HepG2 (cell line): ENCODE measurements around the gene RAE1. TPM values are rescaled to one million over a fixed set of nuclear protein-coding genes. Genes with fewer than 3 reads are reported as not detected.

Experiments
- ATAC-seq: fragments of 200-7000 bp; cut with Tn5 transposase; 3 replicates; pipeline ENCODE4 v1.9.1; 2020; ENCODE audit warnings: mild to moderate bottlenecking, moderate library complexity
- BruUV-seq: library from RNA; stranded (reverse); fragments of 400-500 nt; replicated peaks from 2 replicates; lab custom pipeline; 2021; lab: Mats Ljungman, UMichigan
- CTCF ChIA-PET: fragments of 300-600 bp; formaldehyde crosslinking; extraction: SDS; loops from one replicate; lab custom pipeline; 2021; ENCODE audit warnings: low total read pairs, inconsistent platforms, low intra/inter-chr PET ratio; lab: Yijun Ruan, JAX
- POLR2A ChIA-PET: fragments of 350-600 bp; sonication (Branson Sonifier 250); formaldehyde crosslinking; loops from one replicate; lab custom pipeline; 2020; ENCODE audit warnings: antibody characterized with exemption, inconsistent platforms; lab: Yijun Ruan, JAX
- DNase-seq: peaks from one replicate; pipeline ENCODE4 v3.0.0-alpha.2; 2015; ENCODE audit warnings: low spot score
- FAIRE-seq: peaks from 3 replicates; lab custom pipeline; 2011; peaks lifted over from hg19 to GRCh38; lab: Jason Lieb, UNC
- H2AFZ ChIP-seq: one replicate; pipeline ENCODE4 v1.6.1; 2011; ENCODE audit warnings: low read length, inconsistent platforms
- H3K27ac ChIP-seq: fragments of 300-600 bp; 3 replicates; pipeline ENCODE4 v1.8.0; 2011; ENCODE audit warnings: mixed run types, mild to moderate bottlenecking, mixed read lengths, low read length, inconsistent platforms; ENCODE audit not compliant: insufficient read depth; ENCODE audit errors: extremely low read length
- H3K27me3 ChIP-seq, 2 experiments: fragments of 200-600 bp in 1 of 2; 2 replicates in 1 of 2; 3 replicates in 1 of 2; pipeline versions ENCODE4 v1.6.0 to v1.8.0; 2011; ENCODE audit warnings: low read length in 2 of 2, mild to moderate bottlenecking in 2 of 2, moderate library complexity in 2 of 2, inconsistent platforms in 1 of 2; ENCODE audit not compliant: insufficient read depth in 2 of 2, control insufficient read depth in 1 of 2
- H3K36me3 ChIP-seq, 2 experiments: fragments of 200-600 bp in 1 of 2; replicated peaks in 1 of 2; 2 replicates in 1 of 2; 3 replicates in 1 of 2; pipeline versions ENCODE4 v1.5.1 to v1.8.0; 2011; ENCODE audit warnings: low read length in 2 of 2, inconsistent platforms in 1 of 2; ENCODE audit not compliant: insufficient read depth in 2 of 2, control insufficient read depth in 1 of 2
- H3K4me1 ChIP-seq: 2 replicates; pipeline ENCODE4 v1.5.1; 2012; ENCODE audit warnings: low read length, inconsistent platforms; ENCODE audit not compliant: insufficient read depth
- H3K4me2 ChIP-seq: 2 replicates; pipeline ENCODE4 v1.6.0; 2011; ENCODE audit warnings: low read depth, low read length, inconsistent platforms
- H3K4me3 ChIP-seq, 3 experiments: fragments of 200-600 bp in 1 of 3; sonication (generic), shearing (Covaris generic) in 1 of 3; replicated peaks in 1 of 3; 2 replicates each; pipeline ENCODE4 v1.5.1; 2011 to 2016; ENCODE audit warnings: low read length in 3 of 3, inconsistent platforms in 2 of 3, low read depth in 2 of 3, mild to moderate bottlenecking in 2 of 3, control low read depth in 1 of 3, mixed read lengths in 1 of 3; ENCODE audit not compliant: insufficient read depth in 1 of 3
- H3K79me2 ChIP-seq: one replicate; pipeline ENCODE4 v1.6.1; 2011; ENCODE audit warnings: low read length, inconsistent platforms; ENCODE audit not compliant: insufficient read depth
- H3K9ac ChIP-seq: 2 replicates; pipeline ENCODE4 v1.6.0; 2011; ENCODE audit warnings: mild to moderate bottlenecking, low read depth, low read length, inconsistent platforms; ENCODE audit not compliant: insufficient read depth
- H3K9me3 ChIP-seq: 2 replicates; pipeline ENCODE4 v1.5.1; 2012; ENCODE audit warnings: mild to moderate bottlenecking, low read length
- H4K20me1 ChIP-seq: 2 replicates; pipeline ENCODE4 v1.6.0; 2011; ENCODE audit warnings: inconsistent platforms, mild to moderate bottlenecking, low read length, moderate library complexity; ENCODE audit not compliant: insufficient read depth
- ARNT2 ChIP-seq: sonication (generic); formaldehyde crosslinking; IDR thresholded peaks from 2 replicates; pipeline ENCODE4 v1.8.0; 2022; ENCODE audit warnings: mild to moderate bottlenecking, low read depth, missing genetic modification reagents, moderate library complexity
- HCFC1 ChIP-seq: fragments of 150-350 bp; IDR thresholded peaks from 2 replicates; pipeline ENCODE4 v1.6.1; 2014; ENCODE audit warnings: low read depth, low read length
- HNRNPK ChIP-seq: fragments of 200-400 bp; formaldehyde crosslinking; IDR thresholded peaks from 2 replicates; pipeline ENCODE4 v1.6.1; 2018; ENCODE audit warnings: low read length, low read depth, moderate library complexity, mild to moderate bottlenecking; ENCODE audit not compliant: poor library complexity, severe bottlenecking
- MZF1 ChIP-seq: sonication (generic); formaldehyde crosslinking; IDR thresholded peaks from 2 replicates; pipeline ENCODE4 v1.8.1; 2023; ENCODE audit warnings: mild to moderate bottlenecking, missing genetic modification reagents, borderline replicate concordance
- POGZ ChIP-seq: sonication (generic); formaldehyde crosslinking; IDR thresholded peaks from 2 replicates; pipeline ENCODE4 v1.4.0; 2020; ENCODE audit warnings: mild to moderate bottlenecking, missing genetic modification reagents
- RCOR2 ChIP-seq: IDR thresholded peaks from 2 replicates; pipeline ENCODE4 v1.6.1; 2016; ENCODE audit warnings: missing biosample characterization, missing genetic modification reagents
- SCMH1 ChIP-seq: sonication (generic); formaldehyde crosslinking; IDR thresholded peaks from 2 replicates; pipeline ENCODE4 v1.9.0; 2021; ENCODE audit warnings: missing genetic modification reagents, mild to moderate bottlenecking, borderline replicate concordance
- SP5 ChIP-seq: IDR thresholded peaks from 2 replicates; pipeline ENCODE4 v1.6.1; 2016; ENCODE audit warnings: low read depth, borderline replicate concordance
- SRSF4 ChIP-seq: fragments of 200-400 bp; formaldehyde crosslinking; IDR thresholded peaks from one replicate; pipeline ENCODE4 v1.6.1; 2018; ENCODE audit warnings: mild to moderate bottlenecking, low read depth, low read length, moderate library complexity; ENCODE audit not compliant: poor library complexity, severe bottlenecking
- TGIF2 ChIP-seq: IDR thresholded peaks from 2 replicates; pipeline ENCODE4 v1.6.1; 2016; ENCODE audit warnings: control low read depth, missing compliant biosample characterization
- TP53 ChIP-seq: sonication (generic); formaldehyde crosslinking; conservative IDR thresholded peaks from 2 replicates; pipeline ENCODE4 v1.4.0; 2020; ENCODE audit warnings: missing genetic modification reagents
- ZNF563 ChIP-seq: sonication (generic); formaldehyde crosslinking; IDR thresholded peaks from 2 replicates; pipeline ENCODE4 v1.8.0; 2022; ENCODE audit warnings: mild to moderate bottlenecking, moderate library complexity, missing genetic modification reagents
- WGBS: methylation state at CpG from one replicate; pipeline ENCODE4 v1.1.6; 2017; ENCODE audit warnings: low lambda C conversion rate; 5-methylcytosine and 5-hydroxymethylcytosine counted together
- in situ Hi-C: cut with HindIII; loops from 2 replicates; pipeline ENCODE4 v1.10.0; 2017; ENCODE audit warnings: low pct_unique_long_range_greater_than_20kb; ENCODE audit not compliant: extremely low pct_ligation_motif_present
- intact Hi-C: fragments of 100-400 bp; cut with micrococcal nuclease; formaldehyde crosslinking; loops from one replicate; pipeline ENCODE4 v1.10.0; 2022; ENCODE audit not compliant: unreplicated experiment
- polyA plus RNA-seq, 8 experiments: library from polyadenylated mRNA; depleted of rRNA in 3 of 8; stranded (reverse) in 7 of 8; unstranded in 1 of 8; fragments of >200 nt; fragmentation: Illumina TruSeq in 4 of 8; extraction: Trizol in 4 of 8; gene quantifications; 2 replicates each; pipeline versions ENCODE4 v1.2.1 to v1.2.3, GENCODE V29; 2011 to 2016; ENCODE audit warnings: low read depth in 4 of 8, missing spikeins in 1 of 8, mixed read lengths in 1 of 8; ENCODE audit not compliant: insufficient read depth in 1 of 8
- total RNA-seq, 5 experiments: library from RNA; depleted of rRNA; stranded (reverse); fragments of >200 nt; fragmentation: Illumina TruSeq; extraction: Trizol; gene quantifications; 2 replicates each; pipeline ENCODE4 v1.2.3, GENCODE V29; 2016; ENCODE audit warnings: low read depth in 1 of 5
- TF ChIP-seq, protein P1 (sequence below): sonication (generic); formaldehyde crosslinking; IDR thresholded peaks from 2 replicates; pipeline ENCODE4 v1.4.0; 2020; ENCODE audit warnings: missing genetic modification reagents, mild to moderate bottlenecking, borderline replicate concordance
- TF ChIP-seq, protein P2 (sequence below): IDR thresholded peaks from 2 replicates; pipeline ENCODE4 v1.6.1; 2016; ENCODE audit warnings: mild to moderate bottlenecking
- TF ChIP-seq, protein P3 (sequence below): sonication (generic); formaldehyde crosslinking; conservative IDR thresholded peaks from 2 replicates; pipeline ENCODE4 v1.4.0; 2020; ENCODE audit warnings: missing genetic modification reagents
- TF ChIP-seq, protein P4 (sequence below): sonication (generic); formaldehyde crosslinking; IDR thresholded peaks from 2 replicates; pipeline ENCODE4 v1.8.0; 2022; ENCODE audit warnings: missing genetic modification reagents, mild to moderate bottlenecking, moderate library complexity, borderline replicate concordance

RAE1 gene
- total and polyA plus RNA-seq, 2 of the 13 experiments (the other 11 are each of a cell fraction or from before 2014, with no cell fraction given), result 36.1 to 72.9 TPM

DNA sequence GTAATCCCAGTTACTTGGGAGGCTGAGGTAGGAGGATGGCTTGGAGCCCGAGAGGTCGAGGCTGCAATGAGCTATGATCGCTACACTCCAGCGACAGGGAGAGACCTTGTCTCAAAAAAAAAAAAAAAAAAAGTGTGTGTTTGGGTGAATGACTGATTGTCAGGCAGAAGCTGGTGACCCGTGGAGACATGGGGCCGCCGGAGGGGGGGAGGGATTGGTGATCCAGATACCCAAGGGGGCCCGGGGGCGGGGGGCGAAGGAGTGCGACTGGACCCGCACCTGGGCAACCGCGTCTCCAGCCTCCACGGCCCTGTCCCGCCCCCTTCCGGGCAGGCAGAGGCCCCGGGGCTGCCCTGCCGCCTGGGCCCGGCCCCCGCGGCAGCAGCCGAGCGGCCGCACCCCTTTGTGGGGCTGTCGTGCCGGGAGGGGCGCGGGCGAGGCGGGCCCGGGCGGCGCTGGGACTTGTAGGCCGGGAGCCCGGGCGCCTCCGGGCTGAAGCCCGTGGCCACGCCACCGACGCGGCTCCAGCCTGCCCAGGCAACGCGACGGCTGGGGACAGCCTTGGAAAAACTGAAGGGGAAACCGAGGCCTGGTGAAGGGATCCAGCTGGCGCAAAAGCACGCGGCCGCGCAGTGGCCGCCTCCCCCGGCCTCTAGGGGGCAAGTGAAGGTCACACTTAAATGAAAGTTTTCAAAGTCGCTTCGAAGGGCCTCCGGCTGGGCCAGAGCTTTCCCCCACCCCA, 38.1 kb downstream of the RAE1 start:
- WGBS, result 65% methylated on average over 56 of the region's 57 CpGs
- ChIA-PET CTCF (interaction anchor here (1.6 kb wide), 1 partner anchor 106 kb away, joined by 3 read pairs; no protein-coding TSS in a partner anchor), POLR2A (interaction anchor here (0.7 to 1.8 kb wide), 5 partner anchors 10 to 50 kb away, joined by 3 to 6 read pairs (median 3); no protein-coding TSS in a partner anchor)
- H3K27me3 ChIP-seq, result no peaks in the 10 kb centered on the region
- H3K27ac ChIP-seq, result peak overlapping the region; percentile 53
- peak overlapping the region; percentile 32 to 57 (median 40); a peak in 5 of 6 replicates for H3K4me3 ChIP-seq
- ATAC-seq (peak; percentile 76), DNase-seq (peak; percentile 56), FAIRE-seq (no peak)
- H3K79me2 ChIP-seq, result peaks cover 12% of the 10 kb centered on the region
- in situ Hi-C loops, result loop anchor here (10.0 to 25.0 kb wide), 2 partner anchors 196 to 823 kb away; no protein-coding TSS in a partner anchor
- intact Hi-C loops, result no loop called here
- no peaks in the 10 kb centered on the region for H3K9me3 ChIP-seq
- no TSS peak for BruUV-seq
- H2AFZ ChIP-seq, result no peak overlapping the region
- H3K4me1 ChIP-seq, result peaks cover 37% of the 10 kb centered on the region
- no peaks in the 10 kb centered on the region for H4K20me1 ChIP-seq
- peak overlapping the region; percentile 67 for H3K9ac ChIP-seq
- peaks cover 0 to 13% of the 10 kb centered on the region in 2 experiments; a peak in 2 of 5 replicates for H3K36me3 ChIP-seq
- H3K4me2 ChIP-seq, result peak overlapping the region; percentile 70
- TF ChIP-seq POGZ (CRISPR knock-in tag) (no peak), MZF1 (no peak), SP5 (peak; percentile 74), ARNT2 (CRISPR knock-in tag) (0 out of 2 replicates have a peak, but pooled peaks have one; percentile 32), ZNF563 (CRISPR knock-in tag) (peak; percentile 62; the same call in 1 of the 2 replicates), SRSF4 (no peak), HNRNPK (peak; percentile 7), TP53 (no peak), RCOR2 (no peak), TGIF2 (CRISPR knock-in tag) (peak; percentile 12; the same call in 1 of the 2 replicates), SCMH1 (CRISPR knock-in tag) (no peak), HCFC1 (peak; percentile 72)
- TF ChIP-seq, protein P1, sequence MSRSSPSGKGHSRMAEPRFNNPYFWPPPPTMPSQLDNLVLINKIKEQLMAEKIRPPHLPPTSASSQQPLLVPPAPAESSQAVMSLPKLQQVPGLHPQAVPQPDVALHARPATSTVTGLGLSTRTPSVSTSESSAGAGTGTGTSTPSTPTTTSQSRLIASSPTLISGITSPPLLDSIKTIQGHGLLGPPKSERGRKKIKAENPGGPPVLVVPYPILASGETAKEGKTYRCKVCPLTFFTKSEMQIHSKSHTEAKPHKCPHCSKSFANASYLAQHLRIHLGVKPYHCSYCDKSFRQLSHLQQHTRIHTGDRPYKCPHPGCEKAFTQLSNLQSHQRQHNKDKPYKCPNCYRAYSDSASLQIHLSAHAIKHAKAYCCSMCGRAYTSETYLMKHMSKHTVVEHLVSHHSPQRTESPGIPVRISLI (CRISPR knock-in tag), result peak; percentile 56; the same call in 1 of the 2 replicates
- TF ChIP-seq, protein P2, sequence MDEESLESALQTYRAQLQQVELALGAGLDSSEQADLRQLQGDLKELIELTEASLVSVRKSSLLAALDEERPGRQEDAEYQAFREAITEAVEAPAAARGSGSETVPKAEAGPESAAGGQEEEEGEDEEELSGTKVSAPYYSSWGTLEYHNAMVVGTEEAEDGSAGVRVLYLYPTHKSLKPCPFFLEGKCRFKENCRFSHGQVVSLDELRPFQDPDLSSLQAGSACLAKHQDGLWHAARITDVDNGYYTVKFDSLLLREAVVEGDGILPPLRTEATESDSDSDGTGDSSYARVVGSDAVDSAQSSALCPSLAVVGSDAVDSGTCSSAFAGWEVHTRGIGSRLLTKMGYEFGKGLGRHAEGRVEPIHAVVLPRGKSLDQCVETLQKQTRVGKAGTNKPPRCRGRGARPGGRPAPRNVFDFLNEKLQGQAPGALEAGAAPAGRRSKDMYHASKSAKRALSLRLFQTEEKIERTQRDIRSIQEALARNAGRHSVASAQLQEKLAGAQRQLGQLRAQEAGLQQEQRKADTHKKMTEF (CRISPR knock-in tag), result peak; percentile 16; the same call in 1 of the 2 replicates
- TF ChIP-seq, protein P3, sequence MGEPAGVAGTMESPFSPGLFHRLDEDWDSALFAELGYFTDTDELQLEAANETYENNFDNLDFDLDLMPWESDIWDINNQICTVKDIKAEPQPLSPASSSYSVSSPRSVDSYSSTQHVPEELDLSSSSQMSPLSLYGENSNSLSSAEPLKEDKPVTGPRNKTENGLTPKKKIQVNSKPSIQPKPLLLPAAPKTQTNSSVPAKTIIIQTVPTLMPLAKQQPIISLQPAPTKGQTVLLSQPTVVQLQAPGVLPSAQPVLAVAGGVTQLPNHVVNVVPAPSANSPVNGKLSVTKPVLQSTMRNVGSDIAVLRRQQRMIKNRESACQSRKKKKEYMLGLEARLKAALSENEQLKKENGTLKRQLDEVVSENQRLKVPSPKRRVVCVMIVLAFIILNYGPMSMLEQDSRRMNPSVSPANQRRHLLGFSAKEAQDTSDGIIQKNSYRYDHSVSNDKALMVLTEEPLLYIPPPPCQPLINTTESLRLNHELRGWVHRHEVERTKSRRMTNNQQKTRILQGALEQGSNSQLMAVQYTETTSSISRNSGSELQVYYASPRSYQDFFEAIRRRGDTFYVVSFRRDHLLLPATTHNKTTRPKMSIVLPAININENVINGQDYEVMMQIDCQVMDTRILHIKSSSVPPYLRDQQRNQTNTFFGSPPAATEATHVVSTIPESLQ (CRISPR knock-in tag), result no peak
- TF ChIP-seq, protein P4, sequence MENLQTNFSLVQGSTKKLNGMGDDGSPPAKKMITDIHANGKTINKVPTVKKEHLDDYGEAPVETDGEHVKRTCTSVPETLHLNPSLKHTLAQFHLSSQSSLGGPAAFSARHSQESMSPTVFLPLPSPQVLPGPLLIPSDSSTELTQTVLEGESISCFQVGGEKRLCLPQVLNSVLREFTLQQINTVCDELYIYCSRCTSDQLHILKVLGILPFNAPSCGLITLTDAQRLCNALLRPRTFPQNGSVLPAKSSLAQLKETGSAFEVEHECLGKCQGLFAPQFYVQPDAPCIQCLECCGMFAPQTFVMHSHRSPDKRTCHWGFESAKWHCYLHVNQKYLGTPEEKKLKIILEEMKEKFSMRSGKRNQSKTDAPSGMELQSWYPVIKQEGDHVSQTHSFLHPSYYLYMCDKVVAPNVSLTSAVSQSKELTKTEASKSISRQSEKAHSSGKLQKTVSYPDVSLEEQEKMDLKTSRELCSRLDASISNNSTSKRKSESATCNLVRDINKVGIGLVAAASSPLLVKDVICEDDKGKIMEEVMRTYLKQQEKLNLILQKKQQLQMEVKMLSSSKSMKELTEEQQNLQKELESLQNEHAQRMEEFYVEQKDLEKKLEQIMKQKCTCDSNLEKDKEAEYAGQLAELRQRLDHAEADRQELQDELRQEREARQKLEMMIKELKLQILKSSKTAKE, result no peak
